CD4-positive, alpha-beta memory T cell (primary cell): ENCODE measurements around the gene LCN6. TPM values are rescaled to one million over a fixed set of nuclear protein-coding genes. Genes with fewer than 3 reads are reported as not detected.

Source experiments
- CTCF ChIA-PET: fragments of 350-600 bp; sonication (Branson Sonifier 250); formaldehyde crosslinking; loops from one replicate; lab custom pipeline; 2021; ENCODE audit warnings: inconsistent platforms; ENCODE audit not compliant: partially characterized antibody; lab: Charles Lee
- POLR2A ChIA-PET: fragments of 350-600 bp; sonication (Branson Sonifier 250); formaldehyde crosslinking; loops from one replicate; lab custom pipeline; 2021; ENCODE audit not compliant: partially characterized antibody; lab: Charles Lee
- DNase-seq, 5 donors: peaks; one replicate each; pipeline versions ENCODE4 v3.0.0 to v3.0.0-alpha.2; 2020 to 2022; ENCODE audit warnings: mixed read lengths in 1 of 5
- H3K27ac ChIP-seq: one replicate; pipeline ENCODE4 v1.7.0; 2013; ENCODE audit warnings: low read depth, low read length
- H3K27me3 ChIP-seq: 2 replicates; pipeline ENCODE4 v1.7.0; 2013; ENCODE audit warnings: mild to moderate bottlenecking, low read length, moderate library complexity; ENCODE audit not compliant: insufficient read depth
- H3K36me3 ChIP-seq: 2 replicates; pipeline ENCODE4 v1.7.0; 2013; ENCODE audit warnings: mild to moderate bottlenecking, low read length, moderate library complexity; ENCODE audit not compliant: insufficient read depth
- H3K4me1 ChIP-seq: 2 replicates; pipeline ENCODE4 v1.7.0; 2013; ENCODE audit warnings: mild to moderate bottlenecking, low read length, moderate library complexity; ENCODE audit not compliant: insufficient read depth
- H3K4me3 ChIP-seq, 2 donors: one replicate each; pipeline ENCODE4 v1.7.0; 2013; ENCODE audit warnings: low read length in 2 of 2, mild to moderate bottlenecking in 1 of 2
- H3K9me3 ChIP-seq, 2 donors: one replicate each; pipeline ENCODE4 v1.7.0; 2013; ENCODE audit warnings: low read length in 2 of 2, control low read depth in 1 of 2; ENCODE audit not compliant: control insufficient read depth in 1 of 2
- H3K27ac Mint-ChIP-seq, 7 donors: one replicate each; pipeline ENCODE4 v1.8.0; 2020 to 2021; ENCODE audit warnings: mixed read lengths in 7 of 7, mild to moderate bottlenecking in 6 of 7, inconsistent platforms in 3 of 7, moderate library complexity in 3 of 7
- H3K27me3 Mint-ChIP-seq, 2 donors: one replicate each; pipeline ENCODE4 v1.8.0; 2020 to 2021; ENCODE audit warnings: mixed read lengths in 2 of 2
- H3K36me3 Mint-ChIP-seq, 2 donors: one replicate each; pipeline ENCODE4 v1.8.0; 2020 to 2021; ENCODE audit warnings: mixed read lengths in 2 of 2, inconsistent platforms in 1 of 2, mild to moderate bottlenecking in 1 of 2
- H3K4me1 Mint-ChIP-seq, 4 donors: one replicate each; pipeline ENCODE4 v1.8.0; 2020 to 2021; ENCODE audit warnings: mixed read lengths in 4 of 4, mild to moderate bottlenecking in 1 of 4
- H3K4me3 Mint-ChIP-seq, 8 donors: one replicate each; pipeline ENCODE4 v1.8.0; 2020 to 2021; ENCODE audit warnings: mixed read lengths in 8 of 8, mild to moderate bottlenecking in 7 of 8, moderate library complexity in 6 of 8, inconsistent platforms in 3 of 8
- H3K9me3 Mint-ChIP-seq, 8 donors: one replicate each; pipeline ENCODE4 v1.8.0; 2020 to 2021; ENCODE audit warnings: mixed read lengths in 8 of 8, mild to moderate bottlenecking in 5 of 8, inconsistent platforms in 3 of 8, moderate library complexity in 1 of 8
- intact Hi-C: fragments of 100-400 bp; cut with micrococcal nuclease; formaldehyde crosslinking; loops from one replicate; pipeline ENCODE4 v1.15.1; 2023
- polyA plus RNA-seq, 2 donors: library from polyadenylated mRNA; unstranded; fragments of 300-500 nt; fragmentation: Illumina TruSeq; gene quantifications; one replicate each; pipeline ENCODE4 v1.2.3, GENCODE V29; 2021
- total RNA-seq, 2 experiments: library from RNA; stranded (reverse); gene quantifications; one replicate each; pipeline ENCODE4 v1.2.3, GENCODE V29; 2021

The LCN6 gene
- total and polyA plus RNA-seq, 4 experiments from 2014 or later = not detected

- H3K36me3 ChIP-seq = no peaks in the 10 kb centered on the region
Measured at GRCh38 chr9:136701668-136702053, 46.7 kb downstream of the LCN6 start.

GRCh38 chr9:136700959-136701667 is 47.2 kb downstream of the LCN6 start:
- Histone ChIP-seq H3K27me3 (no peaks in the 10 kb centered on the region), H3K27ac (no peak overlapping the region), H3K36me3 (no peaks in the 10 kb centered on the region), H3K4me3 (peak overlapping the region; percentile 34 to 36), H3K4me1 (peaks cover 18% of the 10 kb centered on the region), H3K9me3 (no peaks in the 10 kb centered on the region)
- CTCF ChIA-PET = interaction anchor here (0.6 to 0.7 kb wide), 2 partner anchors 32 to 744 kb away, joined by 3 to 4 read pairs; no protein-coding TSS in a partner anchor
- Mint-ChIP-seq H3K27ac (peak overlapping the region; percentile 68 to 95 (median 87)), H3K4me3 (peak overlapping the region; percentile 68 to 86 (median 78)), H3K36me3 (no peaks in the 10 kb centered on the region), H3K4me1 (peaks cover 5 to 20% (median 14%) of the 10 kb centered on the region in 4 donors), H3K27me3 (peaks cover 5 to 13% of the 10 kb centered on the region in 2 donors), H3K9me3 (no peaks in the 10 kb centered on the region)
- peak; percentile 50 to 81 (median 50) for DNase-seq
- intact Hi-C loops = no loop called here
- POLR2A ChIA-PET = interaction anchor here (0.6 to 1.0 kb wide), 2 partner anchors 27 to 44 kb away, joined by 3 to 6 read pairs; no protein-coding TSS in a partner anchor

More at GRCh38 chr9:136701668-136702053, 46.7 kb downstream of the LCN6 start:
- no peak for DNase-seq
- ChIA-PET CTCF (no interaction called here), POLR2A (interaction anchor here (1.1 kb wide), 1 partner anchor 15 kb away, joined by 3 read pairs; the partner anchor contains the start of gene AGPAT2)
- Mint-ChIP-seq H3K4me3 (peak overlapping the region; percentile 48 to 86 (median 78)), H3K27me3 (peaks cover 5 to 13% of the 10 kb centered on the region in 2 donors), H3K36me3 (no peaks in the 10 kb centered on the region), H3K27ac (peak overlapping the region in 5 of 7 donors; percentile 15 to 95 (median 86)), H3K9me3 (no peaks in the 10 kb centered on the region), H3K4me1 (peaks cover 5 to 20% (median 14%) of the 10 kb centered on the region in 4 donors)
- peaks cover 18% of the 10 kb centered on the region for H3K4me1 ChIP-seq
- intact Hi-C loops = no loop called here
- no peak overlapping the region for H3K27ac ChIP-seq
- H3K27me3 ChIP-seq = no peaks in the 10 kb centered on the region
- no peaks in the 10 kb centered on the region for H3K9me3 ChIP-seq
- H3K4me3 ChIP-seq = no peak overlapping the region

DNA sequence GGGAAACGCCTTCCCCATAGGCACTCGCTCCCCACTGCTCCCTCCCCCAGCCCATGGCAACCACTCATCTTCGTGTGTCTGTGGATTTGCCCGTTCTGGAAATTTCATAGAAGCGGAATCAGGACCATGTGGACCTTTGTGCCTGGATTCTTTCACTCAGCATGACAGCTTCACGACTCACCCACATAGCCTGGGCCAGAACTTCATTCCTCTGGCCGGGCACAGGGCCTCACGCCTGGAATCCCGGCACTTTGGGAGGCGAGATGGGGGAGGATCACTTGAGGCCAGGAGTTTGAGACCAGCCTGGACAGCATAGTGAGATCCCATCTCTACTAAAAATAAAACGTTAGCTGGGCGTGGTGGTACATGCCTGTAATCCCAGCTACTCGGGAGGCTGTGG is 48.0 kb downstream of the LCN6 start:
- CTCF ChIA-PET = interaction anchor here (1.1 kb wide), 1 partner anchor 28 kb away, joined by 4 read pairs; no protein-coding TSS in a partner anchor
- intact Hi-C loops = no loop called here

DNA sequence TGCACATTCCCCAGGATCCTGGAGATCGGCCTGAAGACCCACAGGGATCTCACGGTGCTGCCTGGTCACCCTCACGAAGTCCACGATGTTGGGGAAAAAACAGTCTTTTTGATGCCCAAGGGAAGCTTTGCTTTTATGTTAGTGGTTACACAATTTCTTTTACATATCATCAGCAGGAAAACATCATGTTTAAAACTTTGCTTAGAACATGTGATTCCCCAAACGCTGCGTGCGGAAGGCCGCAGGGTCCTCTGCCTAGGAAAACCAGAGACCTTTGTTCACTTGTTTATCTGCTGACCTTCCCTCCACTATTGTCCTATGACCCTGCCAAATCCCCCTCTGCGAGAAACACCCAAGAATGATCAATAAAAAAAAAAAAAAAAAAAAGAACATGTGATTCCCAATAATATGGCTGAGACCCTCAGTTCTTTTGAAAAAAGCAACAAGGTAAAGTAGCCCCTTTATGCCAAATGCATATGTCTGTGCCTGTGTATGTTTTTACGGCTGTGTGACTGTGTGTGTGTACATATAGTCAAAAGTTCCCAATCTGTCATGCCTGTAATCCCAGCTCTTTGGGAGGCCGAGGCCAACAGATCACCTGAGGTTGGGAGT is 49.6 kb downstream of the LCN6 start:
- peaks cover 2 to 13% of the 10 kb centered on the region in 2 donors for H3K27me3 Mint-ChIP-seq
- Histone ChIP-seq H3K9me3 (no peaks in the 10 kb centered on the region), H3K4me1 (peaks cover 18% of the 10 kb centered on the region), H3K36me3 (no peaks in the 10 kb centered on the region), H3K27ac (no peak overlapping the region), H3K4me3 (no peak overlapping the region), H3K27me3 (no peaks in the 10 kb centered on the region)
- H3K4me3 Mint-ChIP-seq = no peak overlapping the region
- no peak for DNase-seq
- POLR2A ChIA-PET = no interaction called here
- no peaks in the 10 kb centered on the region for H3K9me3 Mint-ChIP-seq
- H3K36me3 Mint-ChIP-seq = no peaks in the 10 kb centered on the region
- intact Hi-C loops = no loop called here
- CTCF ChIA-PET = no interaction called here
- no peak overlapping the region for H3K27ac Mint-ChIP-seq
- peaks cover 5 to 20% (median 14%) of the 10 kb centered on the region in 4 donors for H3K4me1 Mint-ChIP-seq

More for the DNA sequence above, 48.0 kb downstream of the LCN6 start:
- peak overlapping the region in 2 of 8 donors; percentile 52 to 55 for H3K4me3 Mint-ChIP-seq
- H3K27ac Mint-ChIP-seq = no peak overlapping the region
- no peak overlapping the region for H3K4me3 ChIP-seq
- no peaks in the 10 kb centered on the region for H3K9me3 ChIP-seq
- peaks cover 5 to 20% (median 14%) of the 10 kb centered on the region in 4 donors for H3K4me1 Mint-ChIP-seq
- peaks cover 2 to 13% of the 10 kb centered on the region in 2 donors for H3K27me3 Mint-ChIP-seq
- H3K9me3 Mint-ChIP-seq = no peaks in the 10 kb centered on the region
- peaks cover 18% of the 10 kb centered on the region for H3K4me1 ChIP-seq
- H3K27ac ChIP-seq = no peak overlapping the region
- H3K36me3 ChIP-seq = no peaks in the 10 kb centered on the region
- no peaks in the 10 kb centered on the region for H3K36me3 Mint-ChIP-seq
- DNase-seq = no peak
- no peaks in the 10 kb centered on the region for H3K27me3 ChIP-seq
- POLR2A ChIA-PET = interaction anchor here (1.0 kb wide), 1 partner anchor 28 kb away, joined by 6 read pairs; no protein-coding TSS in a partner anchor

DNA sequence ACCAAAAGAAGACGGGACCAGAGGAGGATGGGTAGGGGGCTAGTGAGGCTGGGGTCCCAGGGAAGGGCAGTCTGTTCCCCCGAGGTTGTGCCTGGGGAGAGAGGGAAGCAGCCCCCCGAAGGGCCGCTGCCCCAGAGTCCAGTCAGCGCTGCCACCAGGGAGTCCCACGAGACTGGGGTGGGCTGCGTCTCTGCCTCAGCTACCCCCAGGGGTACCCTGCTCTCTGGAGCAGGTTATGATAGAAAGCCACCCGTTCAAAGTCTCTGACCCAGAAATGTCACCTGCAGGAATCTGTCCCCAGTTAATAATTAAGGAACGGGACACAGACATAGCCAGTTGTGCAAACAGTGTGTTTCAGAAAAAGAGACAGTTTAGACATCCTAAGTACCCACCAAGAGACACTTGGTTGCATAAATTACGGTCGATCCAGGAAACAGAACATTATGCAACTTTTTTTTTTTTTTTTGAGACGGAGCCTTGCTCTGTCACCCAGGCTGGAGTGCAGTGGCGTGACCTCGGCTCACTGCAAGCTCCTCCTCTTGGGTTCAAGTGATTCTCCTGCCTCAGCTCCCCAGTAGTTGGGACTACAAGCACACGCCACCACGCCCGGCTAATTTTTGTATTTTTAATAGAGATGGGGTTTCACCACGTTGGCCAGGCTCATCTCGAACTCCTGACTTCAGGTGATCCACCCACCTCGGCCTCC is 50.4 kb downstream of the LCN6 start:
- Histone ChIP-seq H3K36me3 (no peaks in the 10 kb centered on the region), H3K9me3 (no peaks in the 10 kb centered on the region), H3K27me3 (no peaks in the 10 kb centered on the region), H3K4me1 (peaks cover 18% of the 10 kb centered on the region), H3K4me3 (no peak overlapping the region), H3K27ac (no peak overlapping the region)
- CTCF ChIA-PET = no interaction called here
- Mint-ChIP-seq H3K9me3 (no peaks in the 10 kb centered on the region), H3K27me3 (peaks cover 2 to 17% of the 10 kb centered on the region in 2 donors), H3K4me1 (peaks cover 5 to 20% (median 14%) of the 10 kb centered on the region in 4 donors), H3K4me3 (no peak overlapping the region), H3K36me3 (no peaks in the 10 kb centered on the region), H3K27ac (no peak overlapping the region)
- DNase-seq = no peak
- intact Hi-C loops = no loop called here
- POLR2A ChIA-PET = no interaction called here

DNA sequence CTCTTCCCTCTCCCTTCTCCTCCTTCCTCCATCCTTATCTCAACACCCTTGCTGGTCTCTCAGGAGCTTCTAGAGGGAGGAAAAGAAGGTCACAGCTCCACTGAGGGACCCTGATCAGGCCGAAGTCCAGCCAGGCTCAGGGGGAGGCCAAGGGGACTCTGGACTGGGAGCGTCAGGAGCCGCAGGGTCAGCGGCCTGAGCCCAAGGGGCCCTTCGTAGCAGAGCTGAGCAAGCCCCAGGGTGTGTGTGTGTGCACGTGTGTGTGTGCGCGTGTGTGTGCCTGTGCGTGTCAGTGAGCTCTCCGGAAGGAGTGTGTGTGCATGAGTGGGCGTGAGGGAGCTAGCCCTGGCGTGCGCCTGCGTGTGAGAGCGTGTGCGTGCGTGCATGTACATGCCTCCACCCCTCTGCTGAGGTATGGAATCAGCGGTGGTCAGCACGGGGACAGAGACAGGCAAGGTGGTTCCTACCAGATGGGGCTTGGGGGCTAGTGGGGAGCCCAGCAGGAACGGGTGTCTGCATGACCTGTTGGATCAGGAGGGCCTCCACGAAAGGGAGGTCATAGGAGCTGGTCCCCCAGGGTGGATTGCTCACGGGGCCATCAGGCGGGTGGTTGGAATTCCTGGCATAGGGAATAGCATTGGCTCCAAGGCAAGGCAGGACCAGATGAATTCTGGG is 51.0 kb downstream of the LCN6 start:
- H3K4me3 ChIP-seq = no peak overlapping the region
- Mint-ChIP-seq H3K36me3 (no peaks in the 10 kb centered on the region), H3K9me3 (no peaks in the 10 kb centered on the region), H3K4me3 (no peak overlapping the region), H3K27me3 (peaks cover 2 to 17% of the 10 kb centered on the region in 2 donors), H3K27ac (peak overlapping the region in 1 of 7 donors; percentile 38), H3K4me1 (peaks cover 5 to 20% (median 14%) of the 10 kb centered on the region in 4 donors)
- POLR2A ChIA-PET = no interaction called here
- CTCF ChIA-PET = no interaction called here
- no peak overlapping the region for H3K27ac ChIP-seq
- H3K9me3 ChIP-seq = no peaks in the 10 kb centered on the region
- no peaks in the 10 kb centered on the region for H3K36me3 ChIP-seq
- intact Hi-C loops = no loop called here
- DNase-seq = no peak
- H3K4me1 ChIP-seq = peaks cover 18% of the 10 kb centered on the region
- H3K27me3 ChIP-seq = no peaks in the 10 kb centered on the region
